OCI-LY7 (cell line): ENCODE data around the gene MID1. TPM values are rescaled to one million over a fixed set of nuclear protein-coding genes. Genes with fewer than 3 reads are reported as not detected.

ENCODE experiments used
- BruUV-seq: library from RNA; stranded (reverse); fragments of 400-500 nt; replicated peaks from 2 replicates; lab custom pipeline; 2021; lab: Mats Ljungman, UMichigan
- CTCF ChIA-PET: fragments of 300-600 bp; sonication (Branson Sonifier 250); formaldehyde crosslinking; loops from one replicate; lab custom pipeline; 2022; ENCODE audit warnings: antibody characterized with exemption; ENCODE audit not compliant: unreplicated experiment; lab: Charles Lee
- POLR2A ChIA-PET: fragments of 300-600 bp; sonication (Branson Sonifier 250); formaldehyde crosslinking; loops from one replicate; lab custom pipeline; 2022; ENCODE audit warnings: antibody characterized with exemption; lab: Charles Lee
- DNase-seq: peaks from one replicate; pipeline ENCODE4 v3.0.0-alpha.2; 2015; ENCODE audit warnings: low spot score
- H2AFZ ChIP-seq: fragments of 200-600 bp; sonication (generic), shearing (Covaris generic); 2 replicates; pipeline ENCODE4 v1.6.1; 2014; ENCODE audit warnings: mild to moderate bottlenecking, antibody characterized with exemption, low read length, moderate library complexity
- H3K27ac ChIP-seq: fragments of 200-600 bp; sonication (generic); 2 replicates; pipeline ENCODE4 v1.5.1; 2014; ENCODE audit warnings: mixed run types, low read depth, mild to moderate bottlenecking, moderate library complexity, low read length, inconsistent platforms; ENCODE audit not compliant: poor library complexity, severe bottlenecking
- H3K36me3 ChIP-seq: fragments of 200-600 bp; sonication (generic); 2 replicates; pipeline ENCODE4 v1.6.1; 2014; ENCODE audit warnings: mild to moderate bottlenecking, antibody characterized with exemption, low read length, moderate library complexity, mixed read lengths; ENCODE audit not compliant: insufficient read depth
- H3K4me1 ChIP-seq: fragments of 200-600 bp; sonication (generic); 2 replicates; pipeline ENCODE4 v1.5.1; 2014; ENCODE audit warnings: mild to moderate bottlenecking, low read length; ENCODE audit not compliant: insufficient read depth, poor library complexity, severe bottlenecking
- H3K4me2 ChIP-seq: fragments of 200-600 bp; sonication (generic); 2 replicates; pipeline ENCODE4 v1.6.1; 2014; ENCODE audit warnings: mild to moderate bottlenecking, low read length
- H3K4me3 ChIP-seq: fragments of 200-600 bp; sonication (generic); 2 replicates; pipeline ENCODE4 v1.5.1; 2014; ENCODE audit warnings: mild to moderate bottlenecking, low read depth, low read length; ENCODE audit not compliant: poor library complexity, severe bottlenecking
- H3K79me2 ChIP-seq: fragments of 200-600 bp; sonication (generic); 2 replicates; pipeline ENCODE4 v1.6.1; 2016; ENCODE audit warnings: low read depth, mild to moderate bottlenecking, low read length, moderate library complexity, mixed read lengths; ENCODE audit not compliant: insufficient read depth
- H3K9me2 ChIP-seq: fragments of 200-600 bp; sonication (generic); 2 replicates; pipeline ENCODE4 v1.6.1; 2016; ENCODE audit warnings: mild to moderate bottlenecking, low read length, mixed read lengths; ENCODE audit not compliant: insufficient read depth
- H3K9me3 ChIP-seq: fragments of 200-600 bp; sonication (generic); 2 replicates; pipeline ENCODE4 v1.6.1; 2014; ENCODE audit warnings: mild to moderate bottlenecking, mixed run types, low read length, mixed read lengths
- H4K20me1 ChIP-seq: fragments of 200-600 bp; sonication (generic); 2 replicates; pipeline ENCODE4 v1.6.1; 2014; ENCODE audit warnings: mild to moderate bottlenecking, antibody characterized with exemption, low read length, moderate library complexity, mixed read lengths; ENCODE audit not compliant: insufficient read depth
- EZH2phosphoT487 ChIP-seq: fragments of 200-600 bp; sonication (generic); IDR thresholded peaks from 2 replicates; pipeline ENCODE4 v1.6.1; 2018; ENCODE audit warnings: low read depth, borderline replicate concordance, mild to moderate bottlenecking, mixed run types, antibody characterized with exemption, low read length, moderate library complexity, mixed read lengths
- intact Hi-C: fragments of 100-400 bp; cut with micrococcal nuclease; formaldehyde crosslinking; loops from one replicate; pipeline ENCODE4 v1.10.0; 2022; ENCODE audit not compliant: unreplicated experiment
- total RNA-seq, 2 experiments: library from RNA; depleted of rRNA in 1 of 2; stranded (reverse); fragments of >200 nt in 1 of 2; shearing (Covaris generic) in 1 of 2; gene quantifications; 2 replicates each; pipeline ENCODE4 v1.2.3, GENCODE V29; 2014 to 2022
- TF ChIP-seq, protein P1 (sequence below): fragments of 200-600 bp; sonication (generic); conservative IDR thresholded peaks from 2 replicates; pipeline ENCODE4 v1.5.1; 2014; ENCODE audit warnings: mild to moderate bottlenecking, antibody characterized with exemption, low read length, moderate library complexity, mixed read lengths

The MID1 gene
- total RNA-seq, 2 experiments from 2014 or later, result 0.76 to 1.0 TPM

DNA sequence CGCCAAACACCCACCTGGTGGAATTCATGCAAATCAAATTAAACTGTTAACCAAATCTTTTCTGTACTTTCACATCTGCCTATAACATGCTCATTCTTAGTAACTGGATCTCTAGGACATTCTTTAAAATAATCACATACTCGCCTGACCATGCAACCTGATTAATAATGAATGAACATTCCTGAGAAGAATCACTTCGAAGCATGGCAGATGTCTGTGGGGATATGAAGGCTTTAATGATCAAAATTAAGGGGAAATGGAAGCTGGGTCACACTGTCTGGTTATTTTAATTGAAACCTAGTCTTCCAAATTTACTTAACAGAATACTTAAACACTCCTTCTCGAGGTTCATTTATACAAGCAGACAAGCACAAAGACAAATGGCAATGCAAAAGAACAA is 44.2 kb downstream of the MID1 start:
- Histone ChIP-seq H3K4me1 (no peaks in the 10 kb centered on the region), H3K4me3 (no peak overlapping the region), H3K79me2 (no peaks in the 10 kb centered on the region), H3K36me3 (no peaks in the 10 kb centered on the region), H3K27ac (no peak overlapping the region), H4K20me1 (no peaks in the 10 kb centered on the region), H2AFZ (no peak overlapping the region), H3K9me2 (no peaks in the 10 kb centered on the region), H3K4me2 (no peak overlapping the region), H3K9me3 (no peaks in the 10 kb centered on the region)
- DNase-seq, result no peak
- intact Hi-C loops, result no loop called here
- TF ChIP-seq EZH2phosphoT487, result no peak
- TF ChIP-seq, protein P1, sequence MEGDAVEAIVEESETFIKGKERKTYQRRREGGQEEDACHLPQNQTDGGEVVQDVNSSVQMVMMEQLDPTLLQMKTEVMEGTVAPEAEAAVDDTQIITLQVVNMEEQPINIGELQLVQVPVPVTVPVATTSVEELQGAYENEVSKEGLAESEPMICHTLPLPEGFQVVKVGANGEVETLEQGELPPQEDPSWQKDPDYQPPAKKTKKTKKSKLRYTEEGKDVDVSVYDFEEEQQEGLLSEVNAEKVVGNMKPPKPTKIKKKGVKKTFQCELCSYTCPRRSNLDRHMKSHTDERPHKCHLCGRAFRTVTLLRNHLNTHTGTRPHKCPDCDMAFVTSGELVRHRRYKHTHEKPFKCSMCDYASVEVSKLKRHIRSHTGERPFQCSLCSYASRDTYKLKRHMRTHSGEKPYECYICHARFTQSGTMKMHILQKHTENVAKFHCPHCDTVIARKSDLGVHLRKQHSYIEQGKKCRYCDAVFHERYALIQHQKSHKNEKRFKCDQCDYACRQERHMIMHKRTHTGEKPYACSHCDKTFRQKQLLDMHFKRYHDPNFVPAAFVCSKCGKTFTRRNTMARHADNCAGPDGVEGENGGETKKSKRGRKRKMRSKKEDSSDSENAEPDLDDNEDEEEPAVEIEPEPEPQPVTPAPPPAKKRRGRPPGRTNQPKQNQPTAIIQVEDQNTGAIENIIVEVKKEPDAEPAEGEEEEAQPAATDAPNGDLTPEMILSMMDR, result no peak
- CTCF ChIA-PET, result no interaction called here
- POLR2A ChIA-PET, result no interaction called here
- BruUV-seq, result no TSS peak

DNA sequence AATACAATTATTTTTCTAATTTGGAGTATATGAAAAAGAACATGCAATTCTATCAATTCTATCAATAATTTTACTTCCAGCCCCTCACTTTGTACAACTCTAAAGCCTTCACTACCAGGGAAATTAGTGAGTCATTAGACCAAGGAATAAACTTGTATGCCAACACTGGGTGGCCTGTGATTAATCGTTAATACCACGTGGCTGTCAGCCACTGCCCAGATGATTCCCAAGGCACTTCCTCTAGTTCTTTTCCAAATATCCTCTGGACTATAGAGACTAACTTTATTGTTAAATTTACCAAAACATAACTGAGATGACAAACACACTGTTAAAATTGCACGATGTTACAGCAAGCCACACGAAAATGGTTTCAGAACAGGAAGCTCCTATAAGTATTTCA is 45.7 kb downstream of the MID1 start:
- H4K20me1 ChIP-seq, result no peaks in the 10 kb centered on the region
- H3K36me3 ChIP-seq, result no peaks in the 10 kb centered on the region
- no peaks in the 10 kb centered on the region for H3K79me2 ChIP-seq
- H3K9me3 ChIP-seq, result no peaks in the 10 kb centered on the region
- TF ChIP-seq, protein P1, result no peak
- TF ChIP-seq EZH2phosphoT487, result no peak
- CTCF ChIA-PET, result no interaction called here
- no TSS peak for BruUV-seq
- no peak overlapping the region for H3K27ac ChIP-seq
- H3K4me1 ChIP-seq, result no peaks in the 10 kb centered on the region
- H3K4me2 ChIP-seq, result no peak overlapping the region
- H3K9me2 ChIP-seq, result no peaks in the 10 kb centered on the region
- H2AFZ ChIP-seq, result no peak overlapping the region
- H3K4me3 ChIP-seq, result no peak overlapping the region
- POLR2A ChIA-PET, result no interaction called here
- intact Hi-C loops, result no loop called here
- DNase-seq, result no peak

DNA sequence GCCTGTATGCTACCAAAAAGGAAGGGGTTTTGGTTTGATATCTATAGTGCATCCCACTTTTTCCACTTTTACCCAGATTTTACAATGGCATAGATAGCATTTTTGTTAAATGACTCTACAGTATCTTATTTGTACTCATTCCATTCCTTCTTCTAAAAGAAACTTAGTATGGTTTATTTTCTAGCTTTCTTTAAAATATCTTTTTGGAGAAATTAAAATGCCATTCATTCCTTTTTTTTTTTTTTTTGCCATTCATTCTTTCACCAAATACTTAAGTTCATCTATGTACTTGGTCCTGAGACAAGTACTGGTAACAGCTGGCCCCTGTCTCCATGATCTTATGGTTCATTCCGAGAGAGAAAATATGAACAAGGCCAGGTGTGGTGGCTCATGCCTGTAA is 49.1 kb downstream of the MID1 start:
- Histone ChIP-seq H3K79me2 (no peaks in the 10 kb centered on the region), H3K36me3 (no peaks in the 10 kb centered on the region), H3K9me2 (no peaks in the 10 kb centered on the region), H2AFZ (no peak overlapping the region), H3K4me1 (no peaks in the 10 kb centered on the region), H3K9me3 (no peaks in the 10 kb centered on the region), H4K20me1 (no peaks in the 10 kb centered on the region), H3K4me2 (no peak overlapping the region), H3K4me3 (no peak overlapping the region), H3K27ac (no peak overlapping the region)
- ChIA-PET CTCF (no interaction called here), POLR2A (no interaction called here)
- no peak for DNase-seq
- no TSS peak for BruUV-seq
- intact Hi-C loops, result no loop called here
- no peak for TF ChIP-seq EZH2phosphoT487
- TF ChIP-seq, protein P1, result no peak
